HL-60/S4 treated with phorbol 12-myristate 13-acetate at 8.2 ng/mL for 4 days and 3 days (cell line): ENCODE measurements around the gene ARID3A.

Source experiments
- in situ Hi-C: fragments of 300-500 bp; cut with MboI; formaldehyde crosslinking; loops from 2 replicates; pipeline ENCODE4 v1.15.0; 2022; ENCODE audit warnings: low sequenced_read_pairs

The ARID3A gene

GRCh38 chr19:958967-959855 is 33.4 kb downstream of the ARID3A start:
- in situ Hi-C loops = no loop called here

- in situ Hi-C loops = no loop called here
Measured at GRCh38 chr19:960020-960419, 34.2 kb downstream of the ARID3A start.

GRCh38 chr19:960601-960938 is 34.7 kb downstream of the ARID3A start:
- in situ Hi-C loops = no loop called here

- in situ Hi-C loops = no loop called here
Measured at GRCh38 chr19:961866-962620, 36.2 kb downstream of the ARID3A start.

GRCh38 chr19:962683-963400 is 37.0 kb downstream of the ARID3A start:
- in situ Hi-C loops = no loop called here

- in situ Hi-C loops = no loop called here
Measured at GRCh38 chr19:963486-963951, 37.7 kb downstream of the ARID3A start.

- in situ Hi-C loops = no loop called here
Measured at GRCh38 chr19:964116-964520, 38.3 kb downstream of the ARID3A start.

GRCh38 chr19:964761-965694 is 39.2 kb downstream of the ARID3A start:
- in situ Hi-C loops = no loop called here

- in situ Hi-C loops = no loop called here
Measured at GRCh38 chr19:966485-967088, 40.8 kb downstream of the ARID3A start.

- in situ Hi-C loops = no loop called here
Measured at GRCh38 chr19:970695-971094, 44.9 kb downstream of the ARID3A start.

- in situ Hi-C loops = no loop called here
Measured at GRCh38 chr19:971795-972194, 46.0 kb downstream of the ARID3A start.

- in situ Hi-C loops = no loop called here
Measured at GRCh38 chr19:972281-972680, 46.4 kb downstream of the ARID3A start.

- in situ Hi-C loops = no loop called here
Measured at GRCh38 chr19:973726-974563, 48.1 kb downstream of the ARID3A start.

- in situ Hi-C loops = loop anchor here (25.0 kb wide), 1 partner anchor 112 kb away; the partner anchor contains the start of genes CFD and ELANE
Measured at GRCh38 chr19:974564-975257, 48.9 kb downstream of the ARID3A start.

- in situ Hi-C loops = loop anchor here (25.0 kb wide), 1 partner anchor 114 kb away; the partner anchor contains the start of genes CFD and ELANE
Measured at GRCh38 chr19:976476-976875, 50.6 kb downstream of the ARID3A start.

- in situ Hi-C loops = loop anchor here (25.0 kb wide), 1 partner anchor 115 kb away; the partner anchor contains the start of genes CFD and ELANE
Measured at GRCh38 chr19:977058-977464, 51.2 kb downstream of the ARID3A start.

- in situ Hi-C loops = loop anchor here (25.0 kb wide), 1 partner anchor 117 kb away; the partner anchor contains the start of genes CFD and ELANE
Measured at GRCh38 chr19:979318-979741, 53.5 kb downstream of the ARID3A start.
